GM11168 (cell line): ENCODE results near the gene KANSL1.

Experiments
- in situ Hi-C: fragments of 300-500 bp; cut with MboI; formaldehyde crosslinking; loops from one replicate; pipeline ENCODE4 v1.12.0; 2022; ENCODE audit warnings: low sequenced_read_pairs; ENCODE audit not compliant: unreplicated experiment

The KANSL1 gene

DNA sequence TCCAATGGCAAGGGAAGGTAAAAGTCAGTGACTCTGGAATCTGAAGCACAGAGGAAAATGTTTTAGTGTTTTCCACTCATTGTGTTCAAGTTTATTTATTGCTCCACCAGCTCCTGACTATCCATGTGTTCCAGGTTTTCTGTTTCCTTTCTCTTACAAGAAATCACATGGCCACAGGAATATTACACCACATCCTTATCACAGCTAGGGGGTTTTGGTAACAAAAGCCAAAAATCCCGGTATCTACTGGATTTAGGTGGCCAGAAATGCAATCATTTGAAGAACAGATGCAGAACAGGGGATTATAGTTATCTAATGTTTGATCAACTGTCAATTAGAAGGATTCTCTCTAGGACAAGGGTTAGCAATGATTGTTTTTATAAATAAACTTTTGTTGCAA lies 146.3 kb downstream of the KANSL1 start:
- in situ Hi-C loops, result no loop called here

GRCh38 chr17:46045639-46046038 lies 147.6 kb downstream of the KANSL1 start:
- in situ Hi-C loops, result no loop called here

DNA sequence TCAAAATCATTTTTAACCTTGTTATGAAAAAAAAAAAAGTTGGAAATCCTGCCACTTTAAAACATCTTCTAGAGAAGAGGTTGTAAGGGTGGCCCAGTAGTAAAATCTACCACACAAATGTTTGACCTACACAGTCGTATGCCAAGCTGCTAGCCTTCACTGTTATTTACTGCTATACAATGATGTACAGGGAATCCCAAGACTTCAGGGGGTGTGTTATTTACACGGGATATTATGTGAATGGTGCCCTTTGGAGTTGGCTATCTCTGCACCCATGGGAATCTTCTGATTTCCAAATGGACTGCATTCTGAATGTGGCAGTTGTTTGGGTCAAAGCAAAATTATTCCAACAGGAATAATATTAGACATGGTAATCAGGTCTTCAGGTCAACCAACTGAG lies 148.2 kb downstream of the KANSL1 start:
- in situ Hi-C loops, result no loop called here

- in situ Hi-C loops, result no loop called here
Measured at GRCh38 chr17:46044286-46044928, 148.8 kb downstream of the KANSL1 start.

GRCh38 chr17:46043606-46044005 lies 149.6 kb downstream of the KANSL1 start:
- in situ Hi-C loops, result no loop called here

DNA sequence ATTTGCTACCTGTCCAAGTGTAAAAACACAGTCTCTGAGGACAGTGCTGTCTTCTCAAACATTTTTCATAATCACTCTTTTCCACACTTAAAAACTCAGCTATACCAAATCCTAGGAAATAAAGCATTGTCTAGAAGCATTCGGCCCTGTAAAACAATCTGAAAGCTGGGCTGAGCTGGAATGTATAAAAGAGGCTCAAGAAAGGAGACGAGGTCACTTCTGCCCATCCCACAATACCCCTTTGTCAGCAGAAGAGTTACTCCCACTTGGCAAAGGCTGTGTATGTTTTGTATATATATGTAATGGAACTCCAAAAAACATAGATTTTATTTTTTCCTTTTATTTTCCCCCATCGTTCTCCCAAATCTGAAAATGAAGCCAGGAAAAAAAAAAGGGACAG lies 150.3 kb downstream of the KANSL1 start:
- in situ Hi-C loops, result no loop called here

DNA sequence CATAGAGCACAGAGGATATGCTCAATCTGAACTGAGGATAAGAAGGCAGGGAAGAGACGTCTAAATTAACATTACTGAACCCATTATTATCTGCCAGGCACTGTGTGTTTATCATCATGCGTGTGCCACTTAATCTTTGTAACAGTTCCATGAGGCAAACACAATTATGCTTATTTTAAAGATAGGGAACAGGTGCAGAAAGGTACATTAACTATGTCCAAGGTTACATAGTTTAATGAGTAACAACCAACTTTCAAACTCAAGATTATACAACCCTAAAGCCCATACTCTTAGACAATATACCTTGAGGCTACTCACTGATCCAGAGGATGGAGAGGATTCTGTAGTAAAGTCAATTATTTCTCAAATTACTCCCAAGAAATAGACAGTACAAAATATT lies 151.0 kb downstream of the KANSL1 start:
- in situ Hi-C loops, result no loop called here

GRCh38 chr17:46039592-46040186 lies 153.5 kb downstream of the KANSL1 start:
- in situ Hi-C loops, result no loop called here

GRCh38 chr17:46038937-46039336 lies 154.3 kb downstream of the KANSL1 start:
- in situ Hi-C loops, result no loop called here

GRCh38 chr17:46038414-46038813 lies 154.8 kb downstream of the KANSL1 start:
- in situ Hi-C loops, result no loop called here

DNA sequence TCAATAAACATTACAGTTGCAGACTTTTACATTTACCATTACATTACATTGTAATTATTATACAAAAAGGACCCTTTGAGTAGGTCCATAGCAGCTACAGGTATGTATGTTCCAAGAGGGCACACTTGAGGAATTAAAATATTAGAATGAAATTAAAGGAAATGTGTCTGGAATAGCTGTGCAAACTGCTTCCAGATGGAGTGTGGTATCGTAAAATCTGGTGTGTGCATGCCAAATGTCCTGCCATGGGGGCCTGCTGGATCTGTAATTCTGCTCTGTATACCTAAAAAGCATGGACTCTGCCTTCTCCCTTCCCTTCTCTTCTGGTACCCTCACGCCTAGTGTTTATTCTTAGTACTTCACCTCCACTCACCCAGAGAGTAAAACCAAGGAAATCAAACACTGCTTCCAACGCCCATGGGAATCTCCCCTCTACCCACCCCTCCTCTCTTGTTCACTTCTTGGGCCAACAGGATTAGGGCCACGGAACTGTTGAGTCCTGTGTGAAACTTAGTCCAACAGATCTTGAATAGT lies 155.4 kb downstream of the KANSL1 start:
- in situ Hi-C loops, result no loop called here

DNA sequence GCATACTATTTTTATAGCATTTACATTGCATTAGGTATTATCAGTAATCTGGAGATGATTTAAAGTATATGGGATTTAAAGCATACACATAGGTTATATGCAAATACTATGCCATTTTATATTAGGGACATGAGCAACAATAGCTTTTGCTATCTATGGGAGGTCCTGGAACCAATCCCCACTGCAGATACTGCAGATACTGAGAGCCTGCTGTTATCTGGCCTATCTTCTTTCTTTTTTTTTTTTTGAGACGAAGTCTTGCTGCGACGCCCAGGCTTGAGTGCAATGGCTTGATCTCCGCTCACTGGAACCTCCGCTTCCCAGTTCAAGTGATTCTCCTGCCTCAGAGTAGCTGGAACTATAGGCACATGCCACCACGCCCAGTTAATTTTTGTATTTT lies 156.7 kb downstream of the KANSL1 start:
- in situ Hi-C loops, result no loop called here

GRCh38 chr17:46035112-46035818 lies 158.0 kb downstream of the KANSL1 start:
- in situ Hi-C loops, result no loop called here

- in situ Hi-C loops, result no loop called here
Measured at GRCh38 chr17:46033392-46033791, 159.8 kb downstream of the KANSL1 start.

DNA sequence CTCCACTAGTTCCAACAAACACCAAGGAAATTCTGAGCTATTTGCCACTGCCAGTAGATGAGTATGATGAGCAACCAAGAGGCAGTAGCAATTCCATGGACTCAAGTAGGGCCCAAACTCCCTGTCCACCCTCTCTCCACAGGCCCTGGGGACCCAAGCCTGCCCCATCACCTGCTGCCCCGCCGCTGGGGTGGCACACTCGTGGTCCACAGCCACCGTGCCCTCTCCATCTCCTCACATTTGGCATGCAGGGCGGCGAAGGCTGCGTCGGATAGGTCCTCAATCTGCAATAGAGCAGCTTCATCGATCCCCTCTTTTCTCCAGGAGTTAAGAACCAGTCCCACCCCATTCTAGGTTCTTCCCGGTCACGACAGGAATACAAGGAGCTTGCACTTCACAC lies 160.3 kb downstream of the KANSL1 start:
- in situ Hi-C loops, result no loop called here

- in situ Hi-C loops, result no loop called here
Measured at GRCh38 chr17:46031920-46032319, 161.3 kb downstream of the KANSL1 start.

GRCh38 chr17:46031440-46031839 lies 161.8 kb downstream of the KANSL1 start:
- in situ Hi-C loops, result no loop called here

- in situ Hi-C loops, result no loop called here
Measured at GRCh38 chr17:46030752-46031151, 162.5 kb downstream of the KANSL1 start.

GRCh38 chr17:46029627-46030026 lies 163.6 kb downstream of the KANSL1 start:
- in situ Hi-C loops, result no loop called here

GRCh38 chr17:46028981-46029565 lies 164.2 kb downstream of the KANSL1 start:
- in situ Hi-C loops, result no loop called here

DNA sequence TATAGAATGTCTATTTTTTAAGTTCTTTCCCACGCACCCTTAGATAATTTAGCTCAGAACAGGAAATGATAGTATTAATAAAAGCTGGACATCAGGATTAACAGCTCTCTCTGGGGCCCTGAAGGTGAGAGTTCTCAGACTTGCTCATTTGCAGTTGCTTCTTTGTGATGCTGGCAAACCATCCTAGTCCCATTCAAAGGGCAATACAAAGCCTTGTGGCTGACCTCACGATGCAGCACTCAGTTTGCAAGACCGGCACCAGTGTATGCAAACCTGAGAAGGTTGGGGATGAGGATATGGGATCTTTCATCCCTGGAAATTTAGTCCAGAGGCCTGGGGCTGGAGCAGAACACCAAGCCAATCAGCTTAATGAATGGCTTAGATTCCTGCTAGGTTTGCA lies 164.9 kb downstream of the KANSL1 start:
- in situ Hi-C loops, result no loop called here
